Small intestine (tissue), 7 donors: Measurements from ENCODE around the gene UTP25. TPM values are rescaled to one million over a fixed set of nuclear protein-coding genes. Genes with fewer than 3 reads are reported as not detected.
"Not testable (repeated sequence)": the region's sequence is repeated elsewhere in the genome, so short reads cannot be mapped to it uniquely, and the experiment has no call there.

Experiments
- DNase-seq, 2 donors: peaks; one replicate each; pipeline versions ENCODE4 v3.0.0 to v3.0.0-alpha.2; 2013
- FAIRE-seq: peaks from 2 replicates; lab custom pipeline; 2012; peaks lifted over from hg19 to GRCh38; lab: Jason Lieb, UNC
- H3K27ac ChIP-seq, 3 donors: one replicate each; pipeline ENCODE4 v1.5.1; 2013; ENCODE audit warnings: low read length in 2 of 3, mild to moderate bottlenecking in 2 of 3, control low read depth in 1 of 3, inconsistent platforms in 1 of 3, low read depth in 1 of 3, moderate library complexity in 1 of 3
- H3K27me3 ChIP-seq, 3 donors: one replicate each; pipeline ENCODE4 v1.6.1; 2013; ENCODE audit warnings: low read length in 3 of 3, inconsistent platforms in 1 of 3; ENCODE audit not compliant: control insufficient read depth in 3 of 3, insufficient read depth in 3 of 3
- H3K36me3 ChIP-seq, 3 donors: one replicate each; pipeline ENCODE4 v1.6.1; 2013; ENCODE audit warnings: low read length in 3 of 3, inconsistent platforms in 1 of 3, low read depth in 1 of 3, mild to moderate bottlenecking in 1 of 3, moderate library complexity in 1 of 3; ENCODE audit not compliant: control insufficient read depth in 3 of 3, insufficient read depth in 2 of 3
- H3K4me1 ChIP-seq, 3 donors: one replicate each; pipeline ENCODE4 v1.6.1; 2013; ENCODE audit warnings: low read length in 2 of 3, inconsistent platforms in 1 of 3, low read depth in 1 of 3, mild to moderate bottlenecking in 1 of 3, moderate library complexity in 1 of 3; ENCODE audit not compliant: control insufficient read depth in 3 of 3, insufficient read depth in 2 of 3
- H3K4me3 ChIP-seq, 3 donors: one replicate each; pipeline ENCODE4 v1.5.1; 2013; ENCODE audit warnings: low read length in 3 of 3, control low read depth in 1 of 3, inconsistent platforms in 1 of 3, low read depth in 1 of 3, mild to moderate bottlenecking in 1 of 3, moderate library complexity in 1 of 3
- H3K9me3 ChIP-seq, 2 donors: one replicate each; pipeline ENCODE4 v1.6.1; 2013; ENCODE audit warnings: low read depth in 1 of 2, low read length in 1 of 2; ENCODE audit not compliant: control insufficient read depth in 2 of 2, insufficient read depth in 1 of 2
- WGBS, 3 donors: extraction: QIAGEN DNeasy Blood & Tissue Kit; methylation state at CpG; one replicate each; pipeline ENCODE4 v1.1.7; 2013; 5-methylcytosine and 5-hydroxymethylcytosine counted together
- polyA plus RNA-seq, 4 donors: library from polyadenylated mRNA; stranded (reverse) in 3 of 4; unstranded in 1 of 4; fragments of 200-250 nt in 3 of 4; fragments of 120-200 nt in 1 of 4; gene quantifications; one replicate each; pipeline versions ENCODE4 v1.2.1 to v1.2.3, GENCODE V29; 2013
- donor health status: healthy with polysubstance abuse.
- donor health status: control.
- donor health status: control.
- donor health status: Bipolar disorder and iron deficiency.
- donor health status: healthy.

Gene UTP25
- polyA plus RNA-seq, 4 donors: 0.89 to 9.8 (median 2.2) TPM

- DNase-seq: no peak
- H3K36me3 ChIP-seq: no peaks in the 10 kb centered on the region
- H3K9me3 ChIP-seq: peaks cover 0 to 4% of the 10 kb centered on the region in 2 donors
- peaks cover 0 to 21% (median 4%) of the 10 kb centered on the region in 3 donors for H3K27me3 ChIP-seq
- no peak overlapping the region for H3K4me3 ChIP-seq
- WGBS, 3 donors: 64 to 72% (median 71%) methylated on average over 4 of the region's 4 CpGs
- no peak for FAIRE-seq
- H3K4me1 ChIP-seq: peaks cover 0 to 8% (median 0%) of the 10 kb centered on the region in 3 donors
- no peak overlapping the region for H3K27ac ChIP-seq
Measured at GRCh38 chr1:209884249-209884648, 56.5 kb downstream of the UTP25 start.

DNA sequence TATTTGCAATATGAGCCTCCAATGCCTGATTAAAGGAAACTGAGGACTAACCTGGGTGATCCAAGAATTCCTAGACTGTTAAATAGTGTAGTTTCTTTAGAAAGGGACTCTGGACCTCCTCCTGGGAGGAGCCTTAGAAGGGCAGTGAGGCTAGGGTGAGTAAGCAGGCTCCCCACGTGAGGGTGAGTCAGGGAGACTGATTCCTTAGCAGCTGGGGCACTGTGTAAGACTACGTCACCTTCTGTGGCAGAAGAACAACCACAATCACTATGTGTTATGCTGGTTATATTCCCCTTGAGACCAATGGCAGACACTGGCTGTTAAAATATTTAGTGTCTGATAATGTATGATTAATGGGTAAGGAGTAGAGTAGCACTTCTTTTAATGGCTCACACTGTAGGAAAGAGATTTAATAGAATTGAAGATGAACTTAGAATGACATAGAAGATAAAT is 56.9 kb downstream of the UTP25 start:
- peaks cover 0 to 17% (median 4%) of the 10 kb centered on the region in 3 donors for H3K27me3 ChIP-seq
- no peaks in the 10 kb centered on the region for H3K36me3 ChIP-seq
- DNase-seq (peak; percentile 63 to 93), FAIRE-seq (no peak)
- H3K4me3 ChIP-seq: no peak overlapping the region
- WGBS, 3 donors: 7 to 24% (median 10%) methylated on average over 2 of the region's 2 CpGs
- no peak overlapping the region for H3K27ac ChIP-seq
- H3K4me1 ChIP-seq: peaks cover 0 to 8% (median 0%) of the 10 kb centered on the region in 3 donors
- peaks cover 0 to 4% of the 10 kb centered on the region in 2 donors for H3K9me3 ChIP-seq

GRCh38 chr1:209885403-209886218 is 57.8 kb downstream of the UTP25 start:
- 87 to 90% (median 88%) methylated on average over 7 of the region's 7 CpGs for WGBS, 3 donors
- Histone ChIP-seq H3K9me3 (peaks cover 0 to 4% of the 10 kb centered on the region in 2 donors), H3K27me3 (peaks cover 0 to 13% (median 4%) of the 10 kb centered on the region in 3 donors), H3K36me3 (no peaks in the 10 kb centered on the region), H3K4me1 (peaks cover 0 to 8% (median 0%) of the 10 kb centered on the region in 3 donors), H3K4me3 (no peak overlapping the region), H3K27ac (no peak overlapping the region)
- FAIRE-seq: no peak
- no peak for DNase-seq

- Histone ChIP-seq H3K4me1 (peaks cover 0 to 8% (median 0%) of the 10 kb centered on the region in 3 donors), H3K9me3 (peaks cover 0 to 4% of the 10 kb centered on the region in 2 donors), H3K36me3 (no peaks in the 10 kb centered on the region), H3K27me3 (peaks cover 0 to 9% (median 1%) of the 10 kb centered on the region in 3 donors), H3K27ac (no peak overlapping the region), H3K4me3 (no peak overlapping the region)
- no peak for DNase-seq
- no peak for FAIRE-seq
- 7 to 24% (median 19%) methylated on average over 1 of the region's 1 CpG for WGBS, 3 donors
Measured at GRCh38 chr1:209886219-209886536, 58.4 kb downstream of the UTP25 start.

DNA sequence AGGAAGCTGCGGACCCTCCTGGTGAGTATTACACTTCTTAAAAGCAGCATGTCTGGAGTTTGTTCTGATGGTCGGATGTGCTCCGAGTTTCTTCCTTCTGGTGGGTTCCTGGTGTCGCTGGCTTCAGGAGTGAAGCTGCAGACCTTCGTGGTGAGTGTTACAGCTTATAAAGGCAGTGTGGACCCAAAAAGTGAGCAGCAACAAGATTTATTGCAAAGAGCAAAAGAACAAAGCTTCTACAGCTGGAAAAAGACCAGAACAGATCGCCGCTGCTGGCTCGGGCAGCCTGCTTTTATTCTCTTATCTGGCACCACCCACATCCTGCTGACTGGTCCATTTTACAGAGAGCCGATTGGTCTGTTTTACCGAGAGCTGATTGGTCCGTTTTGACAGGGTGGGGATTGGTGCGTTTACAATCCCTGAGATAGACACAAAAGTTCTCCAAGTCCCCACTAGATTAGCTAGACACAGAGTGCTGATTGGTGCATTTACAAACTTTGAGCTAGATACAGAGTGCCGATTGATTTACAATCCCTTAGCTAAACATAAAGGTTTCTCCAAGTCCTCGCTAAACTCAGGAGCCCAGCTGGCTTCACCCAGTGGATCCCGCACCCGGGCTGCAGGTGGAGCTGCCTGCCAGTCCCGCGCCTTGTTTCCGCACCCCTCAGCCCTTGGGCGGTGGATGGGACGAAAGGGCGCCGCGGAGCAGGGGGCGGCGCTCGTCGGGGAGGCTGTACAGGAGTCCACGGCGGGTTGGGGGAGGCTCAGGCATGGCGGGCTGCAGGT is 60.7 kb downstream of the UTP25 start:
- not testable (repeated sequence) for FAIRE-seq, H3K9me3 ChIP-seq, H3K27ac ChIP-seq, H3K36me3 ChIP-seq, DNase-seq, H3K4me1 ChIP-seq, H3K4me3 ChIP-seq, H3K27me3 ChIP-seq
- WGBS, 3 donors: 86 to 87% (median 87%) methylated on average over 31 of the region's 31 CpGs

DNA sequence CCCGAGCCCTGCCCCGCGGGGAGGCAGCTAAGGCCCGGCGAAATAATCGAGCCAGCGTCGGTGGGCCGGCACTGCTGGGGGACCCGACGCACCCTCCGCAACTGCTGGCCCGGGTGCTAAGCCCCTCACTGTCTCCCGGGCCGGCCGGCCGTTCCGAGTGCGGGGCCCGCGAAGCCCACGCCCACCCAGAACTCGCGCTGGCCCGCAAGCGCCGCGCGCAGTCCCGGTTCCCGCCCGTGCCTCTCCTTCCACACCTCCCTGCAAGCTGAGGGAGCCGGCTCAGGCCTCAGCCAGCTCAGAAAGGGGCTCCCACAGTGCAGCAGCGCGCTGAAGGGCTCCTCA is 61.3 kb downstream of the UTP25 start:
- H3K36me3 ChIP-seq: no peaks in the 10 kb centered on the region
- H3K27me3 ChIP-seq: peaks cover 0 to 3% (median 0%) of the 10 kb centered on the region in 3 donors
- H3K4me3 ChIP-seq: no peak overlapping the region
- peaks cover 0 to 6% (median 0%) of the 10 kb centered on the region in 3 donors for H3K4me1 ChIP-seq
- DNase-seq (no peak), FAIRE-seq (no peak)
- WGBS, 3 donors: 89 to 93% (median 92%) methylated on average over 27 to 35 of the region's 35 CpGs
- H3K27ac ChIP-seq: no peak overlapping the region
- H3K9me3 ChIP-seq: peaks cover 0 to 4% of the 10 kb centered on the region in 2 donors

GRCh38 chr1:209890641-209891330 is 63.0 kb downstream of the UTP25 start:
- Histone ChIP-seq H3K9me3 (peaks cover 0 to 4% of the 10 kb centered on the region in 2 donors), H3K27ac (no peak overlapping the region), H3K4me3 (no peak overlapping the region), H3K4me1 (no peaks in the 10 kb centered on the region), H3K36me3 (no peaks in the 10 kb centered on the region), H3K27me3 (peaks cover 0 to 3% (median 0%) of the 10 kb centered on the region in 3 donors)
- 61 to 71% (median 61%) methylated on average over 3 of the region's 3 CpGs for WGBS, 3 donors
- FAIRE-seq (no peak), DNase-seq (no peak)

DNA sequence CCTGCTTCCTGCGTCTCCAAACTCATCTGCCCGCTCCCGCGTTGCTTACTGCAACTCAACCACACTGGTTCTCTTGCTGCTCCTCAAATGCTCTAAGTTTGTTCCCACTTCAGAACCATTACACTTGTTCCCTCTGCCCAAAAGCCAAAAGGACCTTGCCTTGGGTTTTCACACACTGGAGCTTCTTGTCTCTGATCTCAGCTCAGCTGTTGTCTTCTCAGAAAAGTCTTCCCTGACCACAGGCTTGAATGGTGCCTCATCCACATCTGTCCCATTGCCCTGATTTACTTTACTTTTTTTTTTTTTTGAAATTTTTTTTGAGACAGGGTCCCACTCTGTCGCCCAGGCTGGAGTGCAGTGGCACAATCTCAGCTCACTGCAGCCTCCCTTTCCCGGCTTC is 66.0 kb downstream of the UTP25 start:
- H3K9me3 ChIP-seq: no peaks in the 10 kb centered on the region
- DNase-seq (no peak), FAIRE-seq (no peak)
- H3K27me3 ChIP-seq: peaks cover 0 to 3% (median 0%) of the 10 kb centered on the region in 3 donors
- WGBS, 3 donors: 89 to 93% (median 91%) methylated on average over 6 of the region's 6 CpGs
- H3K4me3 ChIP-seq: no peak overlapping the region
- H3K4me1 ChIP-seq: no peaks in the 10 kb centered on the region
- no peaks in the 10 kb centered on the region for H3K36me3 ChIP-seq
- no peak overlapping the region for H3K27ac ChIP-seq
